H1 (cell line): Measurements from ENCODE around the gene SMC3. TPM values are rescaled to one million over a fixed set of nuclear protein-coding genes. Genes with fewer than 3 reads are reported as not detected.

Source experiments
- CTCF ChIA-PET: fragments of 300-600 bp; sonication (Branson Sonifier 250); formaldehyde crosslinking; loops from one replicate; lab custom pipeline; 2021; ENCODE audit not compliant: partially characterized antibody; lab: Charles Lee
- POLR2A ChIA-PET: fragments of 300-600 bp; sonication (Branson Sonifier 250); formaldehyde crosslinking; loops from one replicate; lab custom pipeline; 2021; ENCODE audit warnings: inconsistent platforms; ENCODE audit not compliant: partially characterized antibody; lab: Charles Lee
- DNase-seq, 2 experiments: peaks; one replicate each; pipeline versions ENCODE4 v3.0.0 to v3.0.0-alpha.2; 2010 to 2022; ENCODE audit warnings: low spot score in 2 of 2, low read depth in 1 of 2, mixed read lengths in 1 of 2
- FAIRE-seq: peaks from 2 replicates; lab custom pipeline; 2011; peaks lifted over from hg19 to GRCh38; lab: Jason Lieb, UNC
- H2AFZ ChIP-seq: 2 replicates; pipeline ENCODE4 v1.8.1; 2012; ENCODE audit warnings: low read length, inconsistent platforms
- H2AK5ac ChIP-seq: 2 replicates; pipeline ENCODE4 v1.6.1; 2013; ENCODE audit warnings: low read depth, low read length
- H2BK120ac ChIP-seq: replicated peaks from 2 replicates; pipeline ENCODE3; 2013; ENCODE audit warnings: low read depth, low read length, inconsistent platforms
- H2BK12ac ChIP-seq: 2 replicates; pipeline ENCODE4 v1.6.1; 2013; ENCODE audit warnings: low read depth, low read length
- H2BK15ac ChIP-seq: 2 replicates; pipeline ENCODE4 v1.6.1; 2013; ENCODE audit warnings: low read length
- H2BK20ac ChIP-seq: 2 replicates; pipeline ENCODE4 v1.6.1; 2013; ENCODE audit warnings: low read length
- H2BK5ac ChIP-seq: 2 replicates; pipeline ENCODE4 v1.6.1; 2013; ENCODE audit warnings: low read depth, low read length
- H3K14ac ChIP-seq: 2 replicates; pipeline ENCODE4 v1.6.1; 2013; ENCODE audit warnings: inconsistent platforms; ENCODE audit not compliant: insufficient read length
- H3K18ac ChIP-seq: 2 replicates; pipeline ENCODE4 v1.6.1; 2013; ENCODE audit warnings: low read length; ENCODE audit errors: extremely low read depth
- H3K23ac ChIP-seq: 2 replicates; pipeline ENCODE4 v1.6.1; 2013; ENCODE audit warnings: inconsistent platforms; ENCODE audit not compliant: insufficient read length
- H3K23me2 ChIP-seq: 2 replicates; pipeline ENCODE4 v1.6.1; 2013; ENCODE audit warnings: low read depth, low read length
- H3K27ac ChIP-seq: 2 replicates; pipeline ENCODE4 v1.6.1; 2011; ENCODE audit warnings: low read depth, low read length, inconsistent platforms
- H3K27me3 ChIP-seq, 4 experiments: replicated peaks in 1 of 4; 1 replicate in 1 of 4; 2 replicates in 3 of 4; pipeline versions ENCODE4 v1.6.1 to v1.8.1; 2011 to 2013; ENCODE audit warnings: low read length in 3 of 4, mild to moderate bottlenecking in 3 of 4, inconsistent platforms in 2 of 4, mixed read lengths in 2 of 4, moderate library complexity in 1 of 4; ENCODE audit not compliant: control insufficient read depth in 3 of 4, insufficient read depth in 3 of 4; ENCODE audit errors: extremely low read depth in 1 of 4
- H3K36me3 ChIP-seq, 4 experiments: 2 replicates each; pipeline versions ENCODE4 v1.6.1 to v1.8.1; 2011 to 2013; ENCODE audit warnings: mild to moderate bottlenecking in 4 of 4, low read length in 3 of 4, moderate library complexity in 2 of 4, control low read depth in 1 of 4, inconsistent platforms in 1 of 4; ENCODE audit not compliant: insufficient read depth in 4 of 4, control insufficient read depth in 2 of 4
- H3K4ac ChIP-seq: replicated peaks from 2 replicates; pipeline ENCODE3; 2013; ENCODE audit warnings: low read length, low read depth, mixed read lengths, inconsistent platforms; ENCODE audit not compliant: insufficient read length
- H3K4me1 ChIP-seq, 4 experiments: replicated peaks in 1 of 4; 1 replicate in 1 of 4; 2 replicates in 3 of 4; pipeline versions ENCODE4 v1.6.1 to v1.8.1; 2011 to 2013; ENCODE audit warnings: low read length in 3 of 4, inconsistent platforms in 2 of 4, mixed read lengths in 1 of 4; ENCODE audit not compliant: insufficient read depth in 4 of 4, control insufficient read depth in 3 of 4
- H3K4me2 ChIP-seq, 2 experiments: 2 replicates each; pipeline versions ENCODE4 v1.6.1 to v1.8.1; 2011 to 2013; ENCODE audit warnings: low read depth in 2 of 2, low read length in 2 of 2, control low read depth in 1 of 2, inconsistent platforms in 1 of 2, mild to moderate bottlenecking in 1 of 2; ENCODE audit not compliant: insufficient read depth in 1 of 2
- H3K4me3 ChIP-seq, 4 experiments: fragments of 200-600, 300-600 bp in 1 of 4; sonication (generic), shearing (Covaris generic), sonication (Bioruptor Twin) in 1 of 4; 2 replicates each; pipeline versions ENCODE4 v1.5.1 to v1.8.1; 2011 to 2016; ENCODE audit warnings: low read length in 4 of 4, low read depth in 3 of 4, control low read depth in 2 of 4, inconsistent platforms in 2 of 4, mild to moderate bottlenecking in 2 of 4, mixed read lengths in 1 of 4, moderate library complexity in 1 of 4; ENCODE audit not compliant: insufficient read depth in 2 of 4; ENCODE audit errors: extremely low read depth in 1 of 4
- H3K56ac ChIP-seq: replicated peaks from 2 replicates; pipeline ENCODE3; 2013; ENCODE audit warnings: low read depth, mild to moderate bottlenecking, mixed read lengths, low read length, inconsistent platforms; ENCODE audit not compliant: insufficient read length
- H3K79me1 ChIP-seq: 2 replicates; pipeline ENCODE4 v1.6.1; 2013; ENCODE audit warnings: low read depth, low read length, control low read depth
- H3K79me2 ChIP-seq, 2 experiments: 2 replicates each; pipeline versions ENCODE4 v1.6.1 to v1.8.1; 2012 to 2013; ENCODE audit warnings: low read length in 2 of 2, mild to moderate bottlenecking in 2 of 2, inconsistent platforms in 1 of 2; ENCODE audit not compliant: insufficient read depth in 2 of 2, control insufficient read depth in 1 of 2
- H3K9ac ChIP-seq, 4 experiments: replicated peaks in 1 of 4; 1 replicate in 1 of 4; 2 replicates in 3 of 4; pipeline versions ENCODE4 v1.6.1 to v1.8.1; 2011 to 2013; ENCODE audit warnings: low read depth in 3 of 4, low read length in 3 of 4, control low read depth in 2 of 4, mild to moderate bottlenecking in 2 of 4, moderate library complexity in 2 of 4, inconsistent platforms in 1 of 4; ENCODE audit errors: extremely low read depth in 1 of 4
- H3K9me3 ChIP-seq, 2 experiments: 2 replicates each; pipeline versions ENCODE4 v1.6.1 to v1.8.1; 2012 to 2013; ENCODE audit warnings: mild to moderate bottlenecking in 2 of 2, moderate library complexity in 2 of 2, control low read depth in 1 of 2, inconsistent platforms in 1 of 2, low read depth in 1 of 2, low read length in 1 of 2, mixed read lengths in 1 of 2; ENCODE audit not compliant: insufficient read depth in 2 of 2
- H4K20me1 ChIP-seq, 2 experiments: replicated peaks in 1 of 2; 2 replicates each; pipeline versions ENCODE3 to v1.8.1; 2011 to 2013; ENCODE audit warnings: inconsistent platforms in 2 of 2, low read length in 2 of 2, mild to moderate bottlenecking in 1 of 2; ENCODE audit not compliant: insufficient read depth in 2 of 2, control insufficient read depth in 1 of 2
- H4K5ac ChIP-seq: 2 replicates; pipeline ENCODE4 v1.6.1; 2013; ENCODE audit warnings: low read length, low read depth, mixed read lengths, inconsistent platforms; ENCODE audit not compliant: insufficient read length
- H4K8ac ChIP-seq: 2 replicates; pipeline ENCODE4 v1.8.0; 2013; ENCODE audit warnings: mild to moderate bottlenecking, moderate library complexity, low read length, inconsistent platforms; ENCODE audit not compliant: insufficient read depth; ENCODE audit errors: extremely low read depth
- H4K91ac ChIP-seq: replicated peaks from 2 replicates; pipeline ENCODE3; 2013; ENCODE audit warnings: low read length, mixed read lengths, inconsistent platforms; ENCODE audit not compliant: insufficient read length
- ASH2L ChIP-seq: fragments of 200-600, 300-600 bp; sonication (generic); IDR thresholded peaks from one replicate; pipeline ENCODE4 v1.7.1; 2017; ENCODE audit warnings: low read length
- EGR1 ChIP-seq: IDR thresholded peaks from 2 replicates; pipeline ENCODE4 v1.6.1; 2011; ENCODE audit warnings: low read depth, low read length, borderline replicate concordance
- EP300 ChIP-seq, 2 experiments: IDR thresholded peaks; 1 replicate in 1 of 2; 2 replicates in 1 of 2; pipeline ENCODE4 v1.6.1; 2011 to 2012; ENCODE audit warnings: low read depth in 2 of 2, low read length in 2 of 2, mild to moderate bottlenecking in 2 of 2, borderline replicate concordance in 1 of 2, inconsistent platforms in 1 of 2, moderate library complexity in 1 of 2
- KDM1A ChIP-seq: fragments of 200-600, 300-600 bp; sonication (generic); IDR thresholded peaks from 2 replicates; pipeline ENCODE4 v1.7.1; 2016; ENCODE audit warnings: mild to moderate bottlenecking, low read length, borderline replicate concordance
- RXRA ChIP-seq: IDR thresholded peaks from 2 replicates; pipeline ENCODE4 v1.6.1; 2011; ENCODE audit warnings: low read depth, mild to moderate bottlenecking, low read length, moderate library complexity; ENCODE audit not compliant: insufficient read depth
- SP1 ChIP-seq: IDR thresholded peaks from 2 replicates; pipeline ENCODE4 v1.6.1; 2011; ENCODE audit warnings: low read depth, low read length
- SP2 ChIP-seq: IDR thresholded peaks from 2 replicates; pipeline ENCODE4 v1.6.1; 2012; ENCODE audit warnings: mild to moderate bottlenecking, low read length, inconsistent platforms
- SRF ChIP-seq: IDR thresholded peaks from 2 replicates; pipeline ENCODE4 v1.6.1; 2011; ENCODE audit warnings: mild to moderate bottlenecking, low read depth, low read length, moderate library complexity
- TAF1 ChIP-seq: IDR thresholded peaks from 2 replicates; pipeline ENCODE4 v1.6.1; 2011; ENCODE audit warnings: mild to moderate bottlenecking, low read depth, low read length
- TAF7 ChIP-seq: optimal IDR thresholded peaks from 2 replicates; pipeline ENCODE3; 2011; ENCODE audit warnings: low read depth, mild to moderate bottlenecking, inconsistent platforms, low read length, moderate library complexity, borderline replicate concordance
- YY1 ChIP-seq: IDR thresholded peaks from 2 replicates; pipeline ENCODE4 v1.6.1; 2011; ENCODE audit warnings: low read depth, mild to moderate bottlenecking, low read length
- WGBS, 2 experiments: shearing (Covaris generic) in 1 of 2; methylation state at CpG; one replicate each; pipeline versions ENCODE4 v1.1.6 to v1.1.7; 2013 to 2015; ENCODE audit warnings: low lambda C conversion rate in 2 of 2, mixed read lengths in 2 of 2, inconsistent platforms in 1 of 2, low coverage in 1 of 2, missing lambda C conversion rate in 1 of 2; ENCODE audit not compliant: insufficient replicate concordance in 2 of 2, insufficient coverage in 1 of 2, insufficient read length in 1 of 2; ENCODE audit errors: extremely low coverage in 1 of 2, missing lambda C conversion rate in 1 of 2; 5-methylcytosine and 5-hydroxymethylcytosine counted together
- polyA plus RNA-seq, 7 experiments: library from polyadenylated mRNA; depleted of rRNA in 3 of 7; stranded (reverse) in 5 of 7; unstranded in 2 of 7; fragments of >200 nt in 5 of 7; fragments of 200-250 nt in 2 of 7; gene quantifications; 1 replicate in 5 of 7; 2 replicates in 1 of 7; 4 replicates in 1 of 7; pipeline versions ENCODE4 v1.2.1 to v1.2.3, GENCODE V29; 2011 to 2013; ENCODE audit warnings: missing spikeins in 2 of 7, mixed read lengths in 2 of 7
- total RNA-seq: library from RNA; stranded (reverse); fragmentation: NEBNext Ultra II Directional; extraction: Animal tissue kit (Norgen Biotek cat#: 25700); gene quantifications from 2 replicates; pipeline ENCODE4 v1.2.1, GENCODE V29; 2021
- TF ChIP-seq, protein P1 (sequence below): IDR thresholded peaks from 2 replicates; pipeline ENCODE4 v1.6.1; 2011; ENCODE audit warnings: low read depth, mild to moderate bottlenecking, low read length; ENCODE audit not compliant: insufficient read depth

Gene SMC3
- total and polyA plus RNA-seq, 2 of the 8 experiments (the other 6 are each of a cell fraction or from before 2014, with no cell fraction given): 12.7 to 93.4 TPM

GRCh38 chr10:110525349-110526260 is 41.9 kb upstream of the SMC3 start:
- Histone ChIP-seq H2BK15ac (peak overlapping the region; percentile 73; the same call in 1 of the 2 replicates), H3K4me1 (peaks cover 4 to 11% (median 5%) of the 10 kb centered on the region in 4 experiments), H3K79me1 (no peaks in the 10 kb centered on the region), H3K4me3 (no peak overlapping the region), H4K8ac (no peak overlapping the region), H2BK12ac (peak overlapping the region; percentile 78; the same call in 1 of the 2 replicates), H3K79me2 (no peaks in the 10 kb centered on the region), H3K27ac (no peak overlapping the region), H2BK120ac (no peak overlapping the region), H4K5ac (no peak overlapping the region), H3K9me3 (no peaks in the 10 kb centered on the region), H3K4me2 (no peak overlapping the region), H3K36me3 (no peaks in the 10 kb centered on the region), H2AK5ac (no peak overlapping the region), H3K9ac (no peak overlapping the region), H2AFZ (no peak overlapping the region), H3K23ac (no peak overlapping the region), H4K20me1 (no peaks in the 10 kb centered on the region), H3K18ac (no peak overlapping the region), H2BK5ac (no peak overlapping the region), H3K56ac (no peak overlapping the region), H3K27me3 (no peaks in the 10 kb centered on the region; a peak in 1 of 7 replicates), H3K14ac (no peak overlapping the region), H2BK20ac (peak overlapping the region; percentile 25; the same call in 1 of the 2 replicates), H3K4ac (no peak overlapping the region), H4K91ac (peak overlapping the region; percentile 40), H3K23me2 (peaks cover 2% of the 10 kb centered on the region; the same call in 1 of the 2 replicates)
- DNase-seq (no peak), FAIRE-seq (no peak)
- ChIA-PET POLR2A (no interaction called here), CTCF (no interaction called here)
- WGBS, 2 experiments: 78% methylated on average over 9 of the region's 9 CpGs; no CpG with 5 or more reads in 1 of the 2 experiments
- TF ChIP-seq RXRA: no peak
- no peak for TF ChIP-seq SP2
- no peak for TF ChIP-seq TAF7
- TF ChIP-seq, protein P1, sequence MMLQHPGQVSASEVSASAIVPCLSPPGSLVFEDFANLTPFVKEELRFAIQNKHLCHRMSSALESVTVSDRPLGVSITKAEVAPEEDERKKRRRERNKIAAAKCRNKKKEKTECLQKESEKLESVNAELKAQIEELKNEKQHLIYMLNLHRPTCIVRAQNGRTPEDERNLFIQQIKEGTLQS: no peak
- TF ChIP-seq SRF: no peak
- no peak for TF ChIP-seq SP1
- TF ChIP-seq EP300 (IDR thresholded peaks at IDR 0.05; ENCODE audit: borderline replicate concordance in 1 of 2, low read depth in 2 of 2, low read length in 2 of 2): no peak
- TF ChIP-seq EGR1: no peak
- no peak for TF ChIP-seq YY1
- TF ChIP-seq TAF1: no peak
- TF ChIP-seq KDM1A: no peak
- TF ChIP-seq ASH2L: no peak
